Measurements from ENCODE around the gene P2RY12. TPM values are rescaled to one million over a fixed set of nuclear protein-coding genes. Genes with fewer than 3 reads are reported as not detected.
A peak's percentile ranks its signal among the peaks of the same experiment; 100 is the strongest.

Gene P2RY12
- total RNA-seq, 1 experiment from 2014 or later: not detected

DNA sequence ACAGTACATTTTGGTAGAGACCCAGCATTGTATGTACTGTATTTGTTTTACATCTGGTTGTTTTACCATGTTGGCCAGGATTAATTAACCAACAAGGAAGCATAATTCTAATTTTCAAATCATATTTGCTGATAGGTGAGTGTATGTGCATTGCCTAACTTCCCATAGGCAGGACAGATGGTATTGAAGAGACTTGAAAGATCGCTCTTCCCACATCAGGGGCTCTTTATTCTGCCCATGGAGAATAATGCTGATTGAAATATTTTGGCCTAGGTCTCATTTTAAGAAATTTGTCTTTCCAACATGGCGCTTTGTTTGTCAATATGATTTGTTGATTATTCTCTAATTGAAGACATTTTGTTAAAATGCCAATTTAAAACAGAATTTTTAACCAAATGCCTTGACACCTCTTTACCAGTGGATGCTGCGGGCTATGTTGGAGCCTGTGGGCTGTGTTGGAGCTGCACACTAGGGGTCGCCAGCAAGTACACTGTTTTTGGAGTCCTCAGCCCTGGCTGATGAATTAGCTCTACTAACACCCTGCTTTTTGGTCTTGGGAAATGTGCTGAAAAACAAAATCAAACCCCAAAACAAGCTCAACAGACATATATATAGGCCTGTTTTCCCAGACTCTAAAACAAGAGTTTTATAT is 5.3 kb downstream of the P2RY12 start:
- DNase-seq: peak; percentile 2 to 38

DNA sequence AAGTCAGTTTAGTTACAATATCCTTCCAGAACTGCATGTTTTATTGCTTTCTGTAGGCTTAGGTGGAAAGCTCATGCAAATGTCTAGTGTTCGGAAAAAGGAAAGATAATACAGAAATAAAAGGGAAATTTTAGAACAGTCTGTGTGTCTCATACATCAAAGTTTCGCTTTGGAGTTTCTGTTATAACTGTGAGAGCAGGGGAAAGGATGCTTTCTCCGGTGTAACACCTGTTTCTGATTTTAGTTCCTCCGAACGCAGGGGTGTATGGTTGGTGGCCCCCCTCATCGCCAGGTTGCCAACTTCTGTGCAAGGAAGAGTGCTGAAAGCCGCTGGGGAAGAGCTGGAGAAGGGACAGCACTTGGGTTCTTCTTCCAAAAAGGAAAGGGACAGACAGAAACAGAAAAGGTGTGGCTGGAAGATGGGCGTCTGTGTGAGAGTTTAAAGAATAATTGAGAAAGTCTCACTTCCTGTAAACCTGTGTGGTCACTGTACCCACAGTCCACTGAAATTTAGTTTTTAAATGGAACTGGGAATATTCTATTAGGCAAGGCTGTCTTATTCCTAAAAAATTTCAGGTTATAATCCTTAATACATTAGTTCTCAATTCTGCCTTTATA is 6.7 kb downstream of the P2RY12 start:
- Histone ChIP-seq H3K9me3 (replicated peaks) (no peaks in the 10 kb centered on the region), H3K27me3 (no peaks in the 10 kb centered on the region), H3K36me3 (no peaks in the 10 kb centered on the region), H3K4me3 (no peak overlapping the region), H3K27ac (no peak overlapping the region), H3K4me1 (no peaks in the 10 kb centered on the region)
- DNase-seq: no peak

More for the DNA sequence above, 5.3 kb downstream of the P2RY12 start:
- Histone ChIP-seq H3K27me3 (no peaks in the 10 kb centered on the region), H3K9me3 (replicated peaks) (no peaks in the 10 kb centered on the region), H3K4me1 (no peaks in the 10 kb centered on the region), H3K36me3 (no peaks in the 10 kb centered on the region), H3K4me3 (no peak overlapping the region), H3K27ac (no peak overlapping the region)

DNA sequence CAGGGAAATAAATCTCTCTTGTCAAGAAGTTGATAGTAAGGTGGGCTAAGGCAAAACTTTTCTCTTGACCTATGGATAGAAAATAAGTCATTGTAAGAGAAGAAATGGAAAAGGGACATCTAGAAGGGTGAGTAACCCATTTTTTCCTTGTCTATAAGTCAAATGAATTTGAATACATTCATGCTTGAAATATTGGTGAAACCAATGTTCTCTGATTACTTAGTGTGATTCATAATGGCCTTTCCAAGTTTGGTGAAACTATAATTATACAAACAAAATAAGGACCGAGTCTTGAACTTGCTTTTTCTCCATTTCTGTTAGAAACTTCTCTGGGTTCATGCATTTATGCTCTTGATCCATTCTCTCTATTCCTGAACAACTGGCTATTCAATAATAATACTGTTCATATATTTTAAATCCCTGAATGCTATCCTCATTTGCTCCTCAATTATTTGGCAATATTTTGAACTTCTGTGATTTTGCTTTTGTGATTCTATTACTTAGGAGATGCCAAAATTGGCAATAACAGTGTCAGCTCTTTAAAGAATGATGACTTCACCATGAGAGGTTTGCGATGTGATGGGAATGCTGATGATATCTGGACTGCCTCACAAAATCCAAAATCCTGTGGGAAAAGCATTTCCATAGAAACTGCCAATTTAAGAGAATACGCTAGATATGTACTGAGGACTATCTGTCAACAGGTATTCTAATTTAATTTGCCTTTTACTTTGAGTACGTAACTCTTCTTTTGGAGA is 12.3 kb downstream of the P2RY12 start:
- no peak overlapping the region for H3K27ac ChIP-seq
- H3K9me3 ChIP-seq (replicated peaks): no peaks in the 10 kb centered on the region
- no peak overlapping the region for H3K4me3 ChIP-seq
- no peak for DNase-seq
- H3K36me3 ChIP-seq: no peaks in the 10 kb centered on the region
- H3K27me3 ChIP-seq: no peaks in the 10 kb centered on the region
- no peaks in the 10 kb centered on the region for H3K4me1 ChIP-seq

DNA sequence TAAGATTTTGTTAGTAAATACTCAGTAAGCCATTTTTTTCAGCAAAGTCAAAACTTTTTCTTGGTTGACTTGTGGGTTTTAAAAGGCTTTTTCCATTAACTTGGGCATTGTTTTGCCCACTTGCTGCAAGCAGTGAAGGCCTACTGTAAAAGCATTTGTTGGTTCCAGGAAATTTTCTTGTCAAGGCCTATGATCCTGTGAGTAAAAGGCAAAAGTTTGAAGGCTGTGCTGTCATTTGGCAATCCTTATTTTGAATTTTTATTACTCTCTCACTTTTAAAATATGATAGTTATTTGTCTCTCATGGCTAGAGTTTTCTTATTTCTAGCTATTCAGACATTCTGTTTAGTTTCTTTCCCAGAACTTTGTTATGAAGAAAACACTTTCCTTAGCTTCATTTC is 13.0 kb downstream of the P2RY12 start:
- DNase-seq: no peak
- Histone ChIP-seq H3K27ac (no peak overlapping the region), H3K4me3 (no peak overlapping the region), H3K9me3 (replicated peaks) (no peaks in the 10 kb centered on the region), H3K4me1 (no peaks in the 10 kb centered on the region), H3K36me3 (no peaks in the 10 kb centered on the region), H3K27me3 (no peaks in the 10 kb centered on the region)

DNA sequence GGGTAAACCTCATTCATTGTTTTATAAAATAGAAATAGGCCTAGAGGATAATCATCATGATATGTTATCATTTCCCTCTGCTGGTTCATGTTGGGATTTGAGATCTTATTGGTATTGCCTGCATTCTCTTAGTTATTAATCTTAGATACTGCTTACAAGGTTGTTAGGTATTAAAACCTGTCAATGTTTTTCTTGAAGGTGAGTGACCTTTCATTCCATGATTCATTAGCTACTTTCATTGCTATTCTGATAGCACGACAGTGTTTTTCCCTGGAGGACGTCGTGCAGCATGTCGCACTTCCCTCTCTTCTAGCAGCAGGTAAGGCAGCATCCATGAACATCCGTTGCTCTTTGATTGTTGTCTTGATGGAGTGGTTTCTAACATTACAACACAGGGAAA is 17.1 kb downstream of the P2RY12 start:
- no peaks in the 10 kb centered on the region for H3K9me3 ChIP-seq (replicated peaks)
- no peaks in the 10 kb centered on the region for H3K4me1 ChIP-seq
- DNase-seq: no peak
- H3K27me3 ChIP-seq: no peaks in the 10 kb centered on the region
- H3K27ac ChIP-seq: no peak overlapping the region
- no peaks in the 10 kb centered on the region for H3K36me3 ChIP-seq
- H3K4me3 ChIP-seq: no peak overlapping the region

DNA sequence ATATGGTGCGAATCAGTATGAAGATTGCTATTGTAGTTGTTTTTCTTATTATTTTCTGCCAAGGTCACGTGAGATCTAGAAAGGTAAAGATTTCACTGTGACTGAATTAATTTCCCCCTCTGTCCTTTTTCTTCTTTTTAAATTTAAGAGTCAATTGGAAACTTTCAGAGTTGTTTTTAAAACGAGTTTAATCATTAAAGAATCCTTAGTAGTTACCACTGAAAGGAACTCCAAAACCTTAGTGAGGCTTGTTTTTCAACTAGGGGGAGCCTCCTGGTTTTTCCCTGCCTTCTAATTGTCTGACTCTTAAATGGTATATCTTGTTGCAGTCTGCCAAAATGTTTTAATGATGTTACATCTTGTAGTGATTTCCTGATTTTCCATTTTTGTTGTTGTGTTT is 17.6 kb downstream of the P2RY12 start:
- Histone ChIP-seq H3K27me3 (no peaks in the 10 kb centered on the region), H3K9me3 (replicated peaks) (no peaks in the 10 kb centered on the region), H3K36me3 (no peaks in the 10 kb centered on the region), H3K4me1 (no peaks in the 10 kb centered on the region), H3K27ac (no peak overlapping the region), H3K4me3 (no peak overlapping the region)
- DNase-seq: no peak

DNA sequence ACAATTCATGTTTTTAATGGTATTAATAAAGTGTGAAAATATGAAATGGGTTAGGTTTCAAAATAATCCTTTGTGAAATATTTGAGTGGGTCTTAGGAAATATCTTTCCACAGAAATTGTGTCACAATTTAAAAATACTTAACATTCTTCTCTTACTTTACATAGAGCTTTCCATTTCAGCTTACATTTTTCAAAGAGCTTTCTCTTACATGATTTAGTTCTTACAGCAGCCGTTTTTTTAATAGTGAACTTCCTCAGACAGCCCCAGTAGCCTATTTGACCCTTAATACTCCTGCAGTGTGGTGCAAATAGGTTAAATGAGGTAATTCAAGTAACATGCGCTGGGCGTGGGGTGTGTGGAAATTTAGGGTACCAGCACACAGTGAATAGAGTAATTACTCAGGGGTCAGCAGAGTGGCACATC is 21.8 kb downstream of the P2RY12 start:
- Histone ChIP-seq H3K9me3 (replicated peaks) (no peaks in the 10 kb centered on the region), H3K4me3 (no peak overlapping the region), H3K36me3 (no peaks in the 10 kb centered on the region), H3K27me3 (no peaks in the 10 kb centered on the region), H3K4me1 (no peaks in the 10 kb centered on the region), H3K27ac (no peak overlapping the region)
- no peak for DNase-seq

DNA sequence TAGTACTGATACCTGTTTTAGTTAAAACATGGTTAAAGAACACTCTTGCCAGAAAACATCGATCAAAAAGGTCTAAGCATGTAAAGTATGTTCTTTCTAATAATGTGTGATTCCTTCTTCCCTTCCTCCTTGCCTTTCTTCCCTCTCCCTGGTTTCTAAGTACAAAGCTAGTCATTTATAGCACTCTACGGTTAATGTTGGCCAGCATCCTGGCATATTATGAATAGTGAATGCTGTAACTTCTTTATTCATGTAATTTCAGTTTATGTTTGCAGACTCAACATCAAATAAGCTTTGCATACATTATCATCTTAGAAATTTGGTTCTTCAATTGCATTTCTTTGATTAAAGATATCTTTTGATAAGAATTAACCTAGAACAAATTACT is 27.1 kb downstream of the P2RY12 start:
- no peaks in the 10 kb centered on the region for H3K27me3 ChIP-seq
- H3K4me1 ChIP-seq: no peaks in the 10 kb centered on the region
- no peak for DNase-seq
- H3K4me3 ChIP-seq: no peak overlapping the region
- no peak overlapping the region for H3K27ac ChIP-seq
- no peaks in the 10 kb centered on the region for H3K9me3 ChIP-seq (replicated peaks)
- H3K36me3 ChIP-seq: no peaks in the 10 kb centered on the region

DNA sequence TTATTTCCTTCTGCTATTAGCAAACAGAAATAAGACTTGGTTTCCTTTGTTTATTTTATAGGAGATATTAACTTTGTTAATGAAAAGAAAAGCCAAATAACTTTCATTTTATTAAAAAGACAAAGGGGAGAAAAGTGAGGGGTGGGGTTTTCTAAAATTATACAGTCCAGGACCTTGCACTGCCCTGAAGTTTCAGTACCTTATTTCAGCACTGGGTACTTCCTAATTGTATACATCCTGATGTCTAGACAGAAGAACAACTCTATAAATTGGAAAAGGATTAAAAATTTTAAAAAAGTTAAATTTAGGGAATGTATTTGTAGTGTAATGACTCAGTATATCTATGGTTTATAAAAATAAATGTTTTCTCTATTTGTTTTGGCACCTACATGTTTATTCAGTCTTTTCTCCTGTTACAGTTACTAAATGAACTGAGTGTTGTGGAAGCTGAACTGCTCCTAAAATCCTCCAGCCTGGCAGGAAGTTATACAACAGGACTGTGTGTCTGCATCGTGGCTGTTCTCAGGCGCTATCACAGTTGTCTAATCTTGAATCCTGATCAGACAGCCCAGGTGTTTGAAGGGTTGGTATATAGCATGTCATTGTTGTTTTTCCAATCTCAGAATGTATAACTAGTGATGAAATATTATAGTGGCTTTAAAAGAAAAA is 27.6 kb downstream of the P2RY12 start:
- no peak overlapping the region for H3K4me3 ChIP-seq
- H3K27me3 ChIP-seq: no peaks in the 10 kb centered on the region
- no peaks in the 10 kb centered on the region for H3K4me1 ChIP-seq
- H3K36me3 ChIP-seq: no peaks in the 10 kb centered on the region
- peak in 1 of 2 experiments; percentile 1 for DNase-seq
- no peaks in the 10 kb centered on the region for H3K9me3 ChIP-seq (replicated peaks)
- no peak overlapping the region for H3K27ac ChIP-seq

DNA sequence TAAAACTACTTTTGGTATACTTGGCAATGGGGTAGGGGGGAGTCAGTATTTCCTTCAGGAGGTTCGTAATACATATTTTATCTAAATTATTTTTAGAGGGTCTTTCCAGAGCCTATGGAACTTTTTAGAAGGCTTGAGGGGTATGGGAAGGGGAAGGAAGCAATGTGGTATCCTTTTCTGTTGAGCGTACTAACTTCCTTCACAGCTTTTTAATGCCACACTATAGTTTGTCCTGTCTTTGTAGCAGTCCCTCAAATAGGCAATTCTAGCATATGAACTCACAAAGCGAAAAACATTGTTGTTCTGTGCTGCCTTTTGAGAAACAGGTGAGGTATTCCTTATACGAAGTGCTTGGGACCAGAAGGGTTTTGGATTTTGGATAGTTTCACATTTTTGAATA is 32.9 kb downstream of the P2RY12 start:
- no peaks in the 10 kb centered on the region for H3K9me3 ChIP-seq (replicated peaks)
- H3K27me3 ChIP-seq: no peaks in the 10 kb centered on the region
- H3K27ac ChIP-seq: no peak overlapping the region
- no peak overlapping the region for H3K4me3 ChIP-seq
- no peaks in the 10 kb centered on the region for H3K36me3 ChIP-seq
- no peaks in the 10 kb centered on the region for H3K4me1 ChIP-seq
- no peak for DNase-seq

DNA sequence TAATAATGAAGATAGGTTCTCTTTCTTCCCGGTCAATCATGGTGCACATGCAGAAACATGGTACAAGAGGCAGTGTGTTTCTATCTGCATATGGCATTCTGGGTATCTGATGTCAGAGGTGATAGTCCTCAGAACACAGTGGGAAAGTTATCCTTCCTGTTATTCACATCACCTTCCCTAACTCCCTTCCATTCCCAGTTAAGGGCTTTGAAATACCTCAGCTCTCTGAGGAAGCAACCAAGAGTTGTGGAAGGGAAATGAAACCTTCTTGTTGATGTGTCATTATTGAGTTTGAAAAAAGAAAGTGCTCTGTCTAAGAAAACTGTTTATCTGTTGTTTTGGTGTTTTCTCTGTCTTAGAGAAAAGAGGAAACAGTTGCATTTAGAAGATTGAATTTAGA is 33.3 kb downstream of the P2RY12 start:
- no peaks in the 10 kb centered on the region for H3K36me3 ChIP-seq
- no peak overlapping the region for H3K4me3 ChIP-seq
- DNase-seq: no peak
- H3K4me1 ChIP-seq: no peaks in the 10 kb centered on the region
- H3K27me3 ChIP-seq: no peaks in the 10 kb centered on the region
- H3K9me3 ChIP-seq (replicated peaks): no peaks in the 10 kb centered on the region
- no peak overlapping the region for H3K27ac ChIP-seq

DNA sequence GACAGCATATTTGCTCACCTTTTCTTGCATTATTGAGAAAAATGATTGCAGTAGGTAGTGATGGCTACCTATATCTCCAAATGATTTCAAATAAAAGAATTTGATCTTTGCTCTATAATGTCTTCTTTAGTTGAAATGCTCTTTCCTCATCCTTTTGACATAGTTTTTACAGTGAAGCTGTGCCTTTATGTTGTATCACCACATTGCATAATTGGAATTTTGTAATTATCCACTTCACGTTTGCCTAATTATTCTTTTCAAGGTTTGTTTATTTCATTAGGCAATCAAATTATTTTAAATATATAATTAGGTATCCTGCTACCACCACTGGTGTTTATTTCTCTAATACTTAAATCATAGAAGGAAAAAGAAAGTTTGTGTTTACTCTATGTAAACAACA is 33.9 kb downstream of the P2RY12 start:
- no peak for DNase-seq
- H3K27ac ChIP-seq: no peak overlapping the region
- H3K4me3 ChIP-seq: no peak overlapping the region
- no peaks in the 10 kb centered on the region for H3K4me1 ChIP-seq
- no peaks in the 10 kb centered on the region for H3K36me3 ChIP-seq
- H3K27me3 ChIP-seq: no peaks in the 10 kb centered on the region
- H3K9me3 ChIP-seq (replicated peaks): no peaks in the 10 kb centered on the region

DNA sequence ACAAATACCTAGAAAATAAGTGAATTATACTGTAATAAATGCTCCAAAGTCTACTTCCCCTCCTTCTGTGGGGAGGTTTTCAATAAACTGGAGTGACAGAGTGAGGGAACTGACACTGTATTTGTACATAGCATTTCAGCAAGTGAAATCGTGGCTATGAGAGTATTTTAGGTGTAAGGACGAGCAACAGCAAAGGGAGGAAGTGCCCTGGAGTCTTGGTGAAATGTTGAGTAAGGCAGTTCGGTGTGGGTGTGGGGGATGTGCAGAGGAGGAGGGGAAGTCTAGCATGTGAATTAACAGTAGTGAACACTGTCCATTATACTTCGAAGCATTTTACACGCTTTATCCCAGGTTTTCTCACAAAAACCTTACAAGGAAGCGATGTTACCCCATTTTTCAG is 37.1 kb downstream of the P2RY12 start:
- no peak overlapping the region for H3K4me3 ChIP-seq
- H3K27ac ChIP-seq: no peak overlapping the region
- H3K36me3 ChIP-seq: no peaks in the 10 kb centered on the region
- no peaks in the 10 kb centered on the region for H3K27me3 ChIP-seq
- no peak for DNase-seq
- no peaks in the 10 kb centered on the region for H3K4me1 ChIP-seq
- no peaks in the 10 kb centered on the region for H3K9me3 ChIP-seq (replicated peaks)

DNA sequence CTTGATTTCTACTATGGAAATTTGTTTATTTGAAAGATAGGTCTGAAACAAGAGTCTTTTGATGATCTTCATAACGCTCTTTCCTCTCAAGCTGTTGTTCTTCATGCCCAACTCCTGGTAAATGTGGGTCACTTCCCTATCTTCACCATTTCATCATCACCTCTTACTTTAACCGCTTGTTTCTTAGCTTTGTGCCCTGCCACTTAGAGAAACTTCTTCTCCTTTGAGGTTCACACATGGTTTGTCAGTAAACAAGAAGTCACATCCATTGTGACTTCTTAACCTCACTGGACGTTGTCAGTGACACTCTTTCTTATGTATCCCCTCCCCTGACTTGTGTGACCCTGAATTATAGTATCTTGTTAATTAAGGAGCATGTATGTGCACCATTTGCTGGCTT is 38.3 kb downstream of the P2RY12 start:
- Histone ChIP-seq H3K9me3 (replicated peaks) (no peaks in the 10 kb centered on the region), H3K4me3 (no peak overlapping the region), H3K27me3 (no peaks in the 10 kb centered on the region), H3K36me3 (no peaks in the 10 kb centered on the region), H3K27ac (no peak overlapping the region), H3K4me1 (no peaks in the 10 kb centered on the region)
- DNase-seq: no peak

DNA sequence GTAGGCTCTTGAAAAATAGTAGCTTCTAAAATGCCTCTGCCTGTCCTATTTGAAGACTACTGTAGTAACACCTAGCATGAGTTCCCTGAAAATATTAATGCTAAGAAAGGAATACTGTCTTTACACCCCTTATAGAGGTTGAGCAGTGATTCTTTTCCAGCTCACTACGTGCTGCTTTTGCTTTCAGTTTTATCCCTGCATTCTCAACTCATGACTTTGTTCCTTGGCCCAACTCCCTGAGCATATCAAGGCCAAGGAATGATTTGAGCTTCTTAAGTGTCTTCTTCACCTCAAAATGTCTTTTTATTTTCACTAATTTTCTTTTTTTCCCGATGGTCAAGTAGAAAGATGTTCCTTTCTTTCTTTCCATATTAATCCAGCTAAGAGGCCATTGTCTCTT is 38.7 kb downstream of the P2RY12 start:
- no peaks in the 10 kb centered on the region for H3K9me3 ChIP-seq (replicated peaks)
- no peak for DNase-seq
- no peak overlapping the region for H3K27ac ChIP-seq
- no peaks in the 10 kb centered on the region for H3K36me3 ChIP-seq
- H3K4me1 ChIP-seq: no peaks in the 10 kb centered on the region
- H3K4me3 ChIP-seq: no peak overlapping the region
- no peaks in the 10 kb centered on the region for H3K27me3 ChIP-seq

Data from SJCRH30 (cell line).